H1 (cell line): ENCODE data around the gene MAGI2. TPM values are rescaled to one million over a fixed set of nuclear protein-coding genes. Genes with fewer than 3 reads are reported as not detected.

Experiments used
- BACH1 ChIP-seq: IDR thresholded peaks from 2 replicates; pipeline ENCODE4 v1.6.1; 2012; ENCODE audit warnings: low read length, improper control_type of control experiment
- FOSL1 ChIP-seq: IDR thresholded peaks from 2 replicates; pipeline ENCODE4 v1.6.1; 2011; ENCODE audit warnings: mild to moderate bottlenecking, low read depth, low read length, moderate library complexity; ENCODE audit not compliant: insufficient read depth
- GABPA ChIP-seq: IDR thresholded peaks from 2 replicates; pipeline ENCODE4 v1.6.1; 2011; ENCODE audit warnings: mild to moderate bottlenecking, low read length, moderate library complexity, borderline replicate concordance; ENCODE audit not compliant: insufficient read depth
- KDM1A ChIP-seq: fragments of 200-600, 300-600 bp; sonication (generic); IDR thresholded peaks from 2 replicates; pipeline ENCODE4 v1.7.1; 2016; ENCODE audit warnings: mild to moderate bottlenecking, low read length, borderline replicate concordance
- RFX5 ChIP-seq: IDR thresholded peaks from 2 replicates; pipeline ENCODE4 v1.6.1; 2011; ENCODE audit warnings: low read depth, low read length, improper control_type of control experiment, borderline replicate concordance
- SIX5 ChIP-seq: IDR thresholded peaks from 2 replicates; pipeline ENCODE4 v1.6.1; 2011; ENCODE audit warnings: mild to moderate bottlenecking, low read depth, low read length
- TAF1 ChIP-seq: IDR thresholded peaks from 2 replicates; pipeline ENCODE4 v1.6.1; 2011; ENCODE audit warnings: mild to moderate bottlenecking, low read depth, low read length
- YY1 ChIP-seq: IDR thresholded peaks from 2 replicates; pipeline ENCODE4 v1.6.1; 2011; ENCODE audit warnings: low read depth, mild to moderate bottlenecking, low read length
- polyA plus RNA-seq, 7 experiments: library from polyadenylated mRNA; depleted of rRNA in 3 of 7; stranded (reverse) in 5 of 7; unstranded in 2 of 7; fragments of >200 nt in 5 of 7; fragments of 200-250 nt in 2 of 7; gene quantifications; 1 replicate in 5 of 7; 2 replicates in 1 of 7; 4 replicates in 1 of 7; pipeline versions ENCODE4 v1.2.1 to v1.2.3, GENCODE V29; 2011 to 2013; ENCODE audit warnings: missing spikeins in 2 of 7, mixed read lengths in 2 of 7
- total RNA-seq: library from RNA; stranded (reverse); fragmentation: NEBNext Ultra II Directional; extraction: Animal tissue kit (Norgen Biotek cat#: 25700); gene quantifications from 2 replicates; pipeline ENCODE4 v1.2.1, GENCODE V29; 2021
- TF ChIP-seq, protein P1 (sequence below): fragments of 300-600 bp; sonication (generic); IDR thresholded peaks from 2 replicates; pipeline ENCODE4 v1.7.1; 2012; ENCODE audit warnings: low read length, moderate library complexity, mild to moderate bottlenecking, inconsistent platforms; ENCODE audit not compliant: insufficient replicate concordance

Gene MAGI2
- total and polyA plus RNA-seq, 2 of the 8 experiments (the other 6 are each of a cell fraction or from before 2014, with no cell fraction given), result 6.0 to 27.3 TPM

DNA sequence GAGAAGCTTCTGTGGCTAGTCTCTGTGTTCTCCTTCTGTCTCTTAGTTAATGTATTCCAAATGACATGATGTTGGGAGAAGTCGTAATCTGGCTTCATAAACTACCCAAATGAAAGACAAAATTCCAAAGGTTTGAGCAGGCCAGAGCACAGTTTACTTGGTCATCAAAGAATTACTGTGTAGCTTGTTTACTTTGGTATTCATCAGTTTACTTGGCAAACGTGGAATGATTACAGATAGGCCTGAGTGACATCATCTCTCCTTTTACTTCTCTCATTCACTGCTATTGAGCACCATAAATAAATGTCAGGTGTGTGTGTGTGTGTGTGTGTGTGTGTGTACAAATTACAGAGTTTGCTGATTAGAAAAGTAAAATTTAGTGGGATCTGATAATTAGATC lies 1327.6 kb downstream of the MAGI2 start (continued):
- TF ChIP-seq, protein P1, sequence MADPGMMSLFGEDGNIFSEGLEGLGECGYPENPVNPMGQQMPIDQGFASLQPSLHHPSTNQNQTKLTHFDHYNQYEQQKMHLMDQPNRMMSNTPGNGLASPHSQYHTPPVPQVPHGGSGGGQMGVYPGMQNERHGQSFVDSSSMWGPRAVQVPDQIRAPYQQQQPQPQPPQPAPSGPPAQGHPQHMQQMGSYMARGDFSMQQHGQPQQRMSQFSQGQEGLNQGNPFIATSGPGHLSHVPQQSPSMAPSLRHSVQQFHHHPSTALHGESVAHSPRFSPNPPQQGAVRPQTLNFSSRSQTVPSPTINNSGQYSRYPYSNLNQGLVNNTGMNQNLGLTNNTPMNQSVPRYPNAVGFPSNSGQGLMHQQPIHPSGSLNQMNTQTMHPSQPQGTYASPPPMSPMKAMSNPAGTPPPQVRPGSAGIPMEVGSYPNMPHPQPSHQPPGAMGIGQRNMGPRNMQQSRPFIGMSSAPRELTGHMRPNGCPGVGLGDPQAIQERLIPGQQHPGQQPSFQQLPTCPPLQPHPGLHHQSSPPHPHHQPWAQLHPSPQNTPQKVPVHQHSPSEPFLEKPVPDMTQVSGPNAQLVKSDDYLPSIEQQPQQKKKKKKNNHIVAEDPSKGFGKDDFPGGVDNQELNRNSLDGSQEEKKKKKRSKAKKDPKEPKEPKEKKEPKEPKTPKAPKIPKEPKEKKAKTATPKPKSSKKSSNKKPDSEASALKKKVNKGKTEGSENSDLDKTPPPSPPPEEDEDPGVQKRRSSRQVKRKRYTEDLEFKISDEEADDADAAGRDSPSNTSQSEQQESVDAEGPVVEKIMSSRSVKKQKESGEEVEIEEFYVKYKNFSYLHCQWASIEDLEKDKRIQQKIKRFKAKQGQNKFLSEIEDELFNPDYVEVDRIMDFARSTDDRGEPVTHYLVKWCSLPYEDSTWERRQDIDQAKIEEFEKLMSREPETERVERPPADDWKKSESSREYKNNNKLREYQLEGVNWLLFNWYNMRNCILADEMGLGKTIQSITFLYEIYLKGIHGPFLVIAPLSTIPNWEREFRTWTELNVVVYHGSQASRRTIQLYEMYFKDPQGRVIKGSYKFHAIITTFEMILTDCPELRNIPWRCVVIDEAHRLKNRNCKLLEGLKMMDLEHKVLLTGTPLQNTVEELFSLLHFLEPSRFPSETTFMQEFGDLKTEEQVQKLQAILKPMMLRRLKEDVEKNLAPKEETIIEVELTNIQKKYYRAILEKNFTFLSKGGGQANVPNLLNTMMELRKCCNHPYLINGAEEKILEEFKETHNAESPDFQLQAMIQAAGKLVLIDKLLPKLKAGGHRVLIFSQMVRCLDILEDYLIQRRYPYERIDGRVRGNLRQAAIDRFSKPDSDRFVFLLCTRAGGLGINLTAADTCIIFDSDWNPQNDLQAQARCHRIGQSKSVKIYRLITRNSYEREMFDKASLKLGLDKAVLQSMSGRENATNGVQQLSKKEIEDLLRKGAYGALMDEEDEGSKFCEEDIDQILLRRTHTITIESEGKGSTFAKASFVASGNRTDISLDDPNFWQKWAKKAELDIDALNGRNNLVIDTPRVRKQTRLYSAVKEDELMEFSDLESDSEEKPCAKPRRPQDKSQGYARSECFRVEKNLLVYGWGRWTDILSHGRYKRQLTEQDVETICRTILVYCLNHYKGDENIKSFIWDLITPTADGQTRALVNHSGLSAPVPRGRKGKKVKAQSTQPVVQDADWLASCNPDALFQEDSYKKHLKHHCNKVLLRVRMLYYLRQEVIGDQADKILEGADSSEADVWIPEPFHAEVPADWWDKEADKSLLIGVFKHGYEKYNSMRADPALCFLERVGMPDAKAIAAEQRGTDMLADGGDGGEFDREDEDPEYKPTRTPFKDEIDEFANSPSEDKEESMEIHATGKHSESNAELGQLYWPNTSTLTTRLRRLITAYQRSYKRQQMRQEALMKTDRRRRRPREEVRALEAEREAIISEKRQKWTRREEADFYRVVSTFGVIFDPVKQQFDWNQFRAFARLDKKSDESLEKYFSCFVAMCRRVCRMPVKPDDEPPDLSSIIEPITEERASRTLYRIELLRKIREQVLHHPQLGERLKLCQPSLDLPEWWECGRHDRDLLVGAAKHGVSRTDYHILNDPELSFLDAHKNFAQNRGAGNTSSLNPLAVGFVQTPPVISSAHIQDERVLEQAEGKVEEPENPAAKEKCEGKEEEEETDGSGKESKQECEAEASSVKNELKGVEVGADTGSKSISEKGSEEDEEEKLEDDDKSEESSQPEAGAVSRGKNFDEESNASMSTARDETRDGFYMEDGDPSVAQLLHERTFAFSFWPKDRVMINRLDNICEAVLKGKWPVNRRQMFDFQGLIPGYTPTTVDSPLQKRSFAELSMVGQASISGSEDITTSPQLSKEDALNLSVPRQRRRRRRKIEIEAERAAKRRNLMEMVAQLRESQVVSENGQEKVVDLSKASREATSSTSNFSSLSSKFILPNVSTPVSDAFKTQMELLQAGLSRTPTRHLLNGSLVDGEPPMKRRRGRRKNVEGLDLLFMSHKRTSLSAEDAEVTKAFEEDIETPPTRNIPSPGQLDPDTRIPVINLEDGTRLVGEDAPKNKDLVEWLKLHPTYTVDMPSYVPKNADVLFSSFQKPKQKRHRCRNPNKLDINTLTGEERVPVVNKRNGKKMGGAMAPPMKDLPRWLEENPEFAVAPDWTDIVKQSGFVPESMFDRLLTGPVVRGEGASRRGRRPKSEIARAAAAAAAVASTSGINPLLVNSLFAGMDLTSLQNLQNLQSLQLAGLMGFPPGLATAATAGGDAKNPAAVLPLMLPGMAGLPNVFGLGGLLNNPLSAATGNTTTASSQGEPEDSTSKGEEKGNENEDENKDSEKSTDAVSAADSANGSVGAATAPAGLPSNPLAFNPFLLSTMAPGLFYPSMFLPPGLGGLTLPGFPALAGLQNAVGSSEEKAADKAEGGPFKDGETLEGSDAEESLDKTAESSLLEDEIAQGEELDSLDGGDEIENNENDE, result no peak
- TF ChIP-seq GABPA (no peak), SIX5 (no peak), KDM1A (no peak), TAF1 (no peak), BACH1 (no peak), FOSL1 (no peak), YY1 (no peak), RFX5 (no peak)
